Measurements from ENCODE around the gene MSLN.

DNA sequence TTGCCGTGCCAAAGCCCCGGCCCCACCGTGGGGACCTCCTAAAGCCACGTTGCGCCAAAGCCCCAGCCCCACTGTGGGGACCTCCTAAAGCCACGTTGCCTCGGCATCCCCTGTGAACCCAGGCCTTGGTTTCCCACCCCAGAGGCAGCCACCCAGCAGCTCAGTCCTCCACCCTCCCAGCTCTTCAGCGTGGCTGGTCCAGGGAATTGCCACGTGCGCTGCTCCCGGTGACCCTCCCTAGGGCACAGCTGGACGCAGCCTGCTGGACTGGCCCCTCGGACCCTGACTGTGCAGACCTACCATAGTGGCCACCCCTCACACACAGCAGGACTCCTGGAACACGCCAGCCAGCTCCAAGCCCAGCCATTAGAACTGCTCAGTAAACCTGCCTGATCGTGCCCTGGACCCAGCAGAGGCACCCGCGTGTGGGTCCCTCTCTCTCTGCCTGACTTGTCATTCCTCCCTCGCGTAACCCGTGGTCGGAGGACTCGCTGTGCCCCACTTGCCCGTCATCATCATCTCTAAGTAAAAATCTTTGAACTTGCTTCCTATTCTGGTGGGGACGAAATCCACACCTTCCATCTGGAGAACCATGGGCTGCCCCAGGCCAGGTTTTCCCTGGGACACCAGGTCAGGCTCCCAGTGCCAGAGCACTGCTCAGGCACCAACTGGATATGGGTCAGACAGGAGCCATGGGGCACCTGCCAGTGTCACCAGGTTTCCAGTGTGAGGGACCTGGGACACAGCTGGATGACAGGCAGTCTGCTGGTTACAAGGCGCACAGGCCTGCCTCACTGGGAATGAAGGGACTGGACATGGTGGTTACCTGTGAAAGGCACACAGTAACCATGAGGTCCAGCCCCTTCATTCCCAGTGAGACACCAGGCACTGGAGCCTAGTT lies 25.3 kb upstream of the MSLN start:
- TF ChIP-seq, protein P1, sequence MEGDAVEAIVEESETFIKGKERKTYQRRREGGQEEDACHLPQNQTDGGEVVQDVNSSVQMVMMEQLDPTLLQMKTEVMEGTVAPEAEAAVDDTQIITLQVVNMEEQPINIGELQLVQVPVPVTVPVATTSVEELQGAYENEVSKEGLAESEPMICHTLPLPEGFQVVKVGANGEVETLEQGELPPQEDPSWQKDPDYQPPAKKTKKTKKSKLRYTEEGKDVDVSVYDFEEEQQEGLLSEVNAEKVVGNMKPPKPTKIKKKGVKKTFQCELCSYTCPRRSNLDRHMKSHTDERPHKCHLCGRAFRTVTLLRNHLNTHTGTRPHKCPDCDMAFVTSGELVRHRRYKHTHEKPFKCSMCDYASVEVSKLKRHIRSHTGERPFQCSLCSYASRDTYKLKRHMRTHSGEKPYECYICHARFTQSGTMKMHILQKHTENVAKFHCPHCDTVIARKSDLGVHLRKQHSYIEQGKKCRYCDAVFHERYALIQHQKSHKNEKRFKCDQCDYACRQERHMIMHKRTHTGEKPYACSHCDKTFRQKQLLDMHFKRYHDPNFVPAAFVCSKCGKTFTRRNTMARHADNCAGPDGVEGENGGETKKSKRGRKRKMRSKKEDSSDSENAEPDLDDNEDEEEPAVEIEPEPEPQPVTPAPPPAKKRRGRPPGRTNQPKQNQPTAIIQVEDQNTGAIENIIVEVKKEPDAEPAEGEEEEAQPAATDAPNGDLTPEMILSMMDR (optimal IDR thresholded peaks at IDR 0.05 in 1 of 3, IDR thresholded peaks at IDR 0.05 in 1 of 3, conservative IDR thresholded peaks at IDR 0.05 in 1 of 3; ENCODE audit: extremely low read depth in 1 of 3, insufficient read depth in 2 of 3, low read length in 3 of 3): no peak
- TF ChIP-seq EZH2 (IDR thresholded peaks at IDR 0.05; ENCODE audit: low read length): no peak
